Stimulated activated CD8-positive, alpha-beta memory T cell treated with anti-CD3 and anti-CD28 coated beads, Interleukin-12 subunit alpha, Interleukin-12 subunit beta, amount 100 ng/mL, for 4 hours (primary cell): ENCODE measurements around the gene MARCHF3.
"Not testable (repeated sequence)": the region's sequence is repeated elsewhere in the genome, so short reads cannot be mapped to it uniquely, and the experiment has no call there.

Experiments used
- DNase-seq: peaks from one replicate; pipeline ENCODE4 v3.0.0-alpha.2; 2020; ENCODE audit warnings: low read depth

The MARCHF3 gene

DNA sequence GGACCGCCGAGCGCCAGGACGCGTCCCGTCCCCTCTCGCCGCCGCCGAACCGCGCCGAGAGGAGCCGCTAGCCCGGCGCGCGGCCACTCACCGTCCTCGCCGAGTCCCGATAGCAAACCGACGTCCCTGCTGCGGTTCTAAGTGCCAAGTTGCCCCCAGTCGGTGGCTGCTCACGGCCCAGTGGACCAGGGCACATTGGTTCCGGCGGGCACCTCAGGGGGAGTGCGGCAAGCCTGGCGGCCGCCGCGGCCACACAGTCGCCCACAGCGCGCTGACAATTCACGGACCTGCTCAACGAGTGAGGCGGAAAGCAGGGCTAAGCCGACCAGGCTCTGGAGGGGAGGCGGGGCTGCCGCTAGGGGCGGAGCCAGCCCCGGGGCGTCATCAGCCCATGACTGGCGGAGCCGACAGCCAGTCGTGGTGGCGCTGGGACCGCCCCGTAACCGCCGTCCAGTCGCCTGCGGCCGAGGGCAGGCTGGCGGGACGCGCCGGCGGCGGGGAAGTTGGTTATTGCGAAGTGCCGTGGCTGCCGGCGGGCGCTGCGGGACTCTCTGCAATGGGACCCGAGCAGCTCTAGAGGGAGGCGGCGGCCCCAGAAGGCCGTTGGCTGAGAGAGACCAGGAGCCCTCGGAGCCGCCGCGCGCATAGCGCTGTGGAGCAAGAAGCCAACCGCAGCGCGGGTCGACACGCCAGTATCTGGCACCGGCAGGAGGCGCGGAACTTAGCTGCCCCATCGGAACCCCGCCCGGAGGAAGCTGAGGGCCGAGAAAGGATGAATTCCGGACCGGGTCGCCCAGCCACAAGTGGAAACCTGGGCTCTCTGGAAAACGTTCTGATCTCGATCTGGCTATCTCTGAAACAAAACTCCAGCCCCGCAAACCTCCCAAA lies at the start of gene MARCHF3:
TSS of gene MARCHF3 (minus strand) at position 300 of the 888 bp plus-strand sequence. CDS start 112,387 bp downstream, outside the sequence.
- peak; percentile 92 for DNase-seq

- DNase-seq, result no peak
Measured at GRCh38 chr5:127079994-127080491, 49.7 kb upstream of the MARCHF3 start.

DNA sequence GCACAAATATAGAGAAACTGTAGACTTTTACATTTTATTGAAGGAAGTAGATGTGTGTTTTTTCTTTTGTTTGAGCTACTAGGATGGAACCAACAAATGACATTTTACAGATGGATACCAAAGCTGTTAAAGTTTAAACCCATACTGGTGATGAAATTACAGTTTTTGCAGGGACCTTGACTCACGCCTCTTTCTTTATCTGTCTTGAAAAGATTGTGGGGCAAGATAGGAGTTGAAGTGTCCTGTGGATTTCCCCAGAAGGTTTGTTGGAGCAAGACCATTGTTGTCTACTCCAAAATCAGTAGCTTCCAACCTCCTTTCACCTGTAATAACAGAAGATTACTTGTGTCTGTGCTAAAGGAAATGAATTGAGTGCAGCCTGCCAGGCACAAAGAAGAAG lies 47.0 kb upstream of the MARCHF3 start:
- no peak for DNase-seq

GRCh38 chr5:127076315-127077129 lies 46.2 kb upstream of the MARCHF3 start:
- DNase-seq, result no peak

- DNase-seq, result no peak
Measured at GRCh38 chr5:127074466-127074865, 44.1 kb upstream of the MARCHF3 start.

DNA sequence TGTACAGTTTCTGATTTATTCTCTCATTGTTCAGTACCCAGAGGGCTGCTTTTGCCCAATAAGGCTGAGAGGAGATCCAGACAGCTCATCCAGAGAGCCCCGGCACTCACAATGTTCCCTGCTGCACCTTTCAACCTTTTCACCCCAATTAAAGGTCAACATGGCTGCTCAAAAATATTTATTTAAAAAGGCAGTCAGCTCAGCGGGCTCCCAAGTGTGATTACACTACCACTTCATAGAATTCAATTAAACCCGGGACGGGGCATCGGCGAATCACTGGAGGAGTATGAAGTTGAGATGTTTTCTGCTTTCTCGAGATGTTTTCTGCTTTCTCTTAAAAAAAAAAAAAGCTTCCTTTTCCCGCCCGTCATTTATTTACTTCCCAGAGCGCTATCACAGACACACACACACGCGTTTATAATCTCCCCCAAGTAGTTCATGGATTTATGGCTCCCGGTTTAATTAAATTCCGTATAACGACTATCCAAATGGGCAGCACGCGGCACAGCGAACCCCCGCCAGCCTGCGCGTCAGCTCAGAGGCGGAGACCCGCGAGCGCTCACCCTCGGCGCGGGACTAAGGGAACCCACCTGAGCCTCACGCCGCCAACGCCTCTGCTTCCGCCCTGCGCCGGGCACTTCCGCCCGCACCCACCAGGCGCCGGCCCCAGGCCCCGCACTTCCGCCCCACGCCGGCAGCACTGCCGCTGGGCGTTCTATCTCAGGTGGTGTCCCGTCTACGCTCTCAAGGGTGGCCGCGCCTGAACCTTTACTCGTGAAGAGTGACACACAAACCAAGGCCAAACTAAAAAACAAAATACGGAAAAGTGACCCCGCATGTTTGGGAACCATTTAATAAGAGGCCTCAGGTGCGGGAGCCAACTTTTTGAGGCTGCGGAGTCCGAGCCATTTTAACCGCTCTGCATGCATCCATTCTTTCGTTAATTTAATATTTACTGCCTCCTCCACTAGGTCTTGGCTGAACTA lies 42.8 kb upstream of the MARCHF3 start, which contains the start of gene C5orf63:
TSS of gene C5orf63 (minus strand) at position 642 of the 986 bp plus-strand sequence. CDS start 14,507 bp downstream, outside the sequence.
- peak; percentile 52 for DNase-seq

GRCh38 chr5:127070243-127070642 lies 39.9 kb upstream of the MARCHF3 start:
- no peak for DNase-seq

- no peak for DNase-seq
Measured at GRCh38 chr5:127068493-127069214, 38.3 kb upstream of the MARCHF3 start.

DNA sequence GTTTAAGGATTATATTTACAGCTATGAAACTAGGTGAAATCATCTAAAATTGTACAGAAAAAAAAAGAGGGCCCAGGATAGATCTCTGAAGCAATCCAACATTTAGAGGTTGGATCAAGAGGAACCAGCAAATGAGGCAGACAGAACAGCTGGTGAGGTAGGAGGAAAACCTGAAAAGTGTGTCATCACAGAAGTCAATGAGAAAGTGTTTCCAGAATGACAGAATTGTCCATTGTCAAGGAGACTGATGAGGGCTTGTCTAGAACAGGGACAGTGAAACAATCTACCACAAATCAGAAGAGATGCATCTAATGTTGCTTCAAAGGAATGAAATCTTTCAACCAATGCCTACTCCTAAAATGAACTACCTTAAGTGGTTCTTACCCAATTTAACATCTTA lies 36.4 kb upstream of the MARCHF3 start:
- no peak for DNase-seq

DNA sequence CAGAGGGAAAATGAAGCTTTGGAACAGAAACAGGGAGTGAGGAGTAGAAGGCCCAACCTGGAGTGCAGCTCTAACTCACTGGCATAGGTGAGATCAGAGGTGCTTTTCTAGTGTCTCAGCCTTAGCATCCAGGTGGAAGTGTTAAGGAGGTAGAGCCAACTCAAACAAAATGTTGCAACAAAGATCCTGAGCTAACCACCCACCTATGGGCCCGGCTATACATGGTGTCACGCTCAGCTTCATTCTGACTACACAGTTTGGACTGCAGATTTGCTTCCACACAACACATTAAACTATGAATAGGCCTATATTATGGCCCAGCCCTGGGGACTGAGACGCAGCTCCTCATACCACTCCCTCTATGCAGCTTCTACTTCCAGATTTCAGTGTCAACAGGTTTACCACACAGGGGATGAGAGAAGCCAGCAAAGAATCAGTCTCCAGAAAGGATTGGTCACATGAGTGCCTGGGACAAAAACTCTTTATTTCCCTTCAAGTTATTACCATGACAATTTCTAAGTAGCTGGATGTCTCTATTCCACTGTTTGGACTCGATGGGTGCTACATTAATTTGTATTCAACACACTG lies 34.0 kb upstream of the MARCHF3 start:
- DNase-seq, result no peak

DNA sequence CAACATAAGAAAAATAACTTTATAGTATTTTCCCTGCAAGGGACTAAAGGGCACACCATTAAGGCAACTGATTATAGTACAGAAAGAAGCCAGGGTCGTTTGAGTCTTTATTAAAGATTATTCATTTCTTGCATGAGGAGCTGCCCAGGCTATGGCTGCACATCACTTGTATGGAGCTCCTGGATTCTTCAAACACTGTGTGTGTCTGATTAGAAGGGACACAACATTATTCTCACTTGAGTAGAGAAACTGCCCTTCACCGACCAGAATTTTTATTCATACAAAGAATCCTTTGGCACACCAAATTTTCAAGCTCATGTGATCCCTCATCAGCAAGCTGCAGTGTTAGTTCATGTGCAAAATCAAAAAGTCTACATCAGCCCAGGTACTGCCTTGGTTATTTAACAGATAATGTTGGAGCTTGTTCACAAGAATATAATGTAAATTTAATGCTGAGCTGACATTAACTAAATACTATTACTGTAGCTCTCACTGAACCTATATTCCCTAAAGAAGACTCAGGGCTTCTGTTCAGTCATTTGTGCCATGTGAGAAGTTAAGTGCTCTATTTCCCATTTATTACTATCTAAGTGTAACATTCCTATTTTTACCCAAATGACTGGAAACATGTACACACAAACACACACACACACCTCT lies 33.0 kb upstream of the MARCHF3 start:
- no peak for DNase-seq

- DNase-seq, result no peak
Measured at GRCh38 chr5:127061956-127062355, 31.6 kb upstream of the MARCHF3 start.

DNA sequence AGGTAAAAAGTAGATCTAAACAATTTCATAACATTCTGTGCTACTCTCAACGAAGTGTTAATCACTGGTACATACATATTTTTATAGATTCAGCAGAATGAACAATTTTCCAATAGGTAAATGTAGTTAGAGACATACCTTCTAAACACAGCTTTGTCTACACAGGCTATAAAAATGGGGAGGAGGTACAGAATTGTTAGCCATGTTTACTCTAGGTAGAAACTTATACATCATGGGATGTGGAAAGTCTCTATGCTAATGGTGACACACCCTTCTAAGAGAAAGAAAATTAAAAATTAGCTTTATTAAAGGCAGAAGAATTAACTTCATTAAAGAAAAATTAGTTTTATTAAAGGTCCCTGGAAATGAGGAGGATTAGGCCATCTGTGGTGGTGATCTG lies 31.2 kb upstream of the MARCHF3 start:
- no peak for DNase-seq

- no peak for DNase-seq
Measured at GRCh38 chr5:127060470-127060985, 30.2 kb upstream of the MARCHF3 start.

DNA sequence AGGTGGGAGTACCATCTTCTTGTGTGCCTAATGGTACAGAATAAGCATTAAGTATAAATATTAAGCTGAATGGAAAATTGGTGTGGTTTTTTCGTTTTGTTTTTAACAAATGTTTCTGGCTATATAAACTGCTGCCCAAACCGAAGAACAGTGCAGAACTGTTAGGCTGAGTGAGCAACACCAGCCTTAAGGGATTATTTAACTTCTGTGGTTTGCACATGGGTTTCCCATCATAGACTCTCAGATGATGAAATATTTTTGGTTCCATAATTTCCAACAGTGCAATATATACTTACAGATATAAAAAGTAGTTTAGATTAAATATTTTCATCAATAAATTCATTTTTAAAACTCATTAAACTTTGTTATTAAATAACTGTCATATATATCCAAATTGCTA lies 26.5 kb upstream of the MARCHF3 start:
- no peak for DNase-seq

- DNase-seq, result no peak
Measured at GRCh38 chr5:127055880-127056653, 25.7 kb upstream of the MARCHF3 start.

DNA sequence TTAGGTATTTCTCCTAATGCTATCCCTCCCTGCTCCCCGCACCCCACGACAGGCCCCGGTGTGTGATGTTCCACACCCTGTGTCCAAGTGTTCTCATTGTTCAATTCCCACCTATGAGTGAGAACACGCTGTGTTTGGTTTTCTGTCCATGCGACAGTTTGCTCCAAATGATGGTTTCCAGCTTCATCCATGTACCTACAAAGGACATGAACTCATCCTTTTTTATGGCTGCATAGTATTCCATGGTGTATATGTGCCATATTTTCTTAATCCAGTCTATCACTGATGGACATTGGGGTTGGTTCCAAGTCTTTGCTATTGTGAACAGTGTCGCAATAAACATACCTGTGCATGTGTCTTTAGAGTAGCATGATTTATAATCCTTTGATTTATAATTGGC lies 23.2 kb upstream of the MARCHF3 start:
- DNase-seq, result not testable (repeated sequence)

DNA sequence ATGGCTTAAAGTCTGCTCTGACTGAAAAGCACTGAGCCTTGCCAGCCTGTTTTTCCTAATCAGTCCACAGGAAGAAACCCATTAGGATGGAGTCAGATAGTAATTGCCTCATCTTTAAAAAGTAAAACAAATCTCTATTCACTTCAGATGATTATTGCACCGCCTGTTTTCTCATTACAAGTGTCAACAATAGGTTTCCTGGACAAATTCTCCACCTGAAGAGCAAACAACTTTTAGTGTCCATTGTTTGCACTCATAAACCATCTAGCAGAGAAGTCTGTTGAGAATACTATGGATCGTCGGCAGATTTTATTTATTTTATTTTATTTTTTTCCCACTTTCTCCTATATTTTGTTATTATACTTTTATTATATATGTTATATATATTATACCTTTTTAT lies 22.7 kb upstream of the MARCHF3 start:
- DNase-seq, result no peak

DNA sequence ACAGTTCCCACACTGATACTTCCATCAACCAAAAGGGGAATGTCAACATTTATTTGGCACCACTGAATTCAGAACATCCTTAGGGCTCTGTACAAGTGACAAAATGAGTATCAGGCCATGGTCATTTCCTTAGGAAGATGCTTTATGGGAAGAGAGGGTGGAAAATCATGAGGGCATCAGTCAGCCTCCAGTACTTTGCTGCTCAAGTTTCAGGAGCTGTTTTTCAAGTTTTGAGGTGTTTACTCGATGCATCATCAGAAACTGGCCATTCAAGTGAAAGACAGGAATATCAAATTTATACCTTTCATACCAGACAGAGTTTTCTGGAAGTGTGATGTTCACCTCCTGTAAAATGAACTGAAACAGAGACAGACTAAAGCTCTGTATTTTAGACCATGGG lies 21.2 kb upstream of the MARCHF3 start:
- no peak for DNase-seq
